HG03432 (cell line): ENCODE measurements around the gene AMIGO3.
A peak's percentile ranks its signal among the peaks of the same experiment; 100 is the strongest.

Experiments
- ATAC-seq: cut with Tn5 transposase; IDR thresholded peaks from one replicate; pipeline ENCODE4 v1.9.1; 2021; ENCODE audit warnings: mild to moderate bottlenecking, moderate library complexity; ENCODE audit not compliant: unreplicated experiment

The AMIGO3 gene

DNA sequence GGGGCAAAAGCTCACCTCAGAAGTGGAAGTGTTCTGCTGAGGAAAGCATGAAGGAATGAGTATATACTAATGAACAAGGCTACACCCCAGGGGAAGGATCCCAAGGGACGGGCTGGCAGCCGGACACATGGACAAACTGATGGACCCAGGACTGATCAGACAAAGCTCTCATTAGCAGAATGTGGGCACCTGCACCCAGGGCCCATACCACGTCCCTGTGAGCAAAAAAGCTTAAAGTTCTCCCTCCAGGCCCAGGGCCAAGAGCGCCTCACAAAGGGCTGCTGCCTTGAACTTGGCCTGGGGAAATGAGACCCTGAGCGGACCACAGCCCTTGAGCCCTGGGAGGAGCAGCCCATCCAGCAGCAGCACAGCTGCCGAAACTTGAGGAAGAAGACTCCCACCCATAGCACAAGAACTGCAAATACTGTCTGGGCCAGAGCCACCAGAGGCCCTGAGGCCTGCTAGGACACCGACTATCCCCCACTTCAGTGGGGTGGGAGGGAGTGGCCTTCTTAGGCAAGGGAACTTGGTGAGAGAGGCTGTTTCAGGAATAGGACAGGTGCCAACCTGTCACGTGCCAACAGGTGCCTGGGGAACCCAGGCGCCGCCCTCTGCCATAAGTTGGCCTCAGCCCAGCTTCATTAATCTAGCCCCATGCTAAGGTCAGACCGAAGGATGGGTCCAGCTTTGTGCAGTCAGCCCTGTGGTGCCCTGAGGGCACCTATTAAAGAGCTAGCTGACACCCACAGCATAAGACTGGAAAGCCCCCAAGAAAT is 6.6 kb upstream of the AMIGO3 start:
- ATAC-seq, result no peak

DNA sequence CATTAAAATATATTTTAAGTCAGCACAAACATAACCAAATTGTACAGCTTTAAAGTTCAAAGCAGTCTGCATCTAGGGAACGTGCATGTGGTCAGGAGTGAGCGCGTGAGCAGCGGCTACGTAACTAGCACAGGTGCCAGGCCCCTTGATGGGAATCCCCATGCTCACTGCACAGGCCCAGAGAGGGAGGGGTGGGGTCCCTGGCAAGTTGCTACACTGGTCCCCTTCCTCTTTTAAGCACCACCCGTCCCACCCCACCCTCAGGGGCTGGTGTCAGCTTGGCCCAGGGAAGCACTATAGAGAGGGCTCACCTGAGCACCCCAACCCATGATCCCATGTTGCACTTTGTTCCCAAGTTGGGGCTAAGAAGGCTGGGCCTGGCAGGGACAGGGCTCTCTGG is 5.1 kb upstream of the AMIGO3 start:
- ATAC-seq, result no peak

DNA sequence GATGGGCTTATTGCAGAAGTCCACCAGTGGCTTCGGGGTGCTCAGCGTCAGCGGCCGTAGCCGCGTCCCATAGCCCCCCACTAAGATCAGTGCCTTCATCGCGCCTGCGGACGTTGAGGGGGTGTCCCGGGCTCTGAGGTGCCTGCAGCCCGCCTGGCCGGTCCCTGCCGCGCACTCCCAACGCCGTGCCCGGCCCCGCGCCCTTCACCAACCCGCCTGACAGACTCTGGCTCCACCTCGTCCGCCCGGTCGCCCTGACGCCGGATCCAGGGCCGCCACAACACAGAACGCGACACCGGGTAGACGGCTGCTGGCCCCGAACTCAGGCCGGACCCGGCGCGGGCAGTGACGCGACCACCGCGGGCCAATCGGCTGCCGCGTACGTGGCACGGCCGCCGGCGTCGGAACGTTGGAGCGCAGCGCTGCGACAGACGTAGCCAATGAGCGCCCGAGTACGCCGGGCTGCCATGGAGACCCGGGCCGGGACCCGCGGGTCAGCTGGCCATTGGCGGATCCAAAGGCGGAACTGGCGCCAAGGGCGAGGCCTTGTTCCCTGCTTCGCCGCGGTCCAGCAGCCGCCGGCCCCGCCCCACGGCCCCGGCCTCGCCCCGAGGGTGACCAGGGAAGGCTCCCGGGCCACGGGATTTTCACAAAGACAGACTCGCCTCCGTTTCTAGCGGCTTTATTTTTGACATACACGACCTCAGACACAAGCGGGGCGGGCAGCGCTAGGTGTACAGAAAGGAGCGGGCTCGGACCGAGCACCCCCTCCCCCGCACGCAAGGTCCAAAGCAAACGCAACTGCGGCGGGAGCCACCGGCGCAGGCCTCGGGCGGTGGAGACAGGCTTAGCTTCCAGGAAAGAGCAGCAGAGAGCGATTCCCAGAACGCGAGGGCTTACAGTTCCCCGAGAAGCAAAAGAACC is 4.4 kb upstream of the AMIGO3 start, which contains the start of gene GMPPB:
TSS of gene GMPPB (minus strand) at position 324 of the 924 bp plus-strand sequence. CDS start at position 99, 225 bp downstream.
- peak; percentile 78 for ATAC-seq

DNA sequence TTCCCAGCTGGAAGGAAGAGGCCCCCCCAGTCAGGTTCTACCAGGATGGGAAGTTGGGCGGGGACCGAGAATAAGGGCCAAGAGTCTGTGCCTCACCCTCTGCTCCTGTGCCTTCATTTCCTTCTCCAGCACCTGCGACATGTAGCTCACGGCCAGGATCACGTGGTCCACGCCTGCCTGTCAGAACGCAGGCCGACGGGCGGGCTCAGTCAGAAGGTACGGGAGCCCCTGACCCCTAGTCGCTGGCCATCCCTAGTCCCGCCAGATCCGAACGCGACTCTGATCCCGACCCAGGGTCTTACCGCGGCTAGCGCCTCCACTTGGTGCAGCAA is 3.8 kb upstream of the AMIGO3 start:
- ATAC-seq, result no peak

DNA sequence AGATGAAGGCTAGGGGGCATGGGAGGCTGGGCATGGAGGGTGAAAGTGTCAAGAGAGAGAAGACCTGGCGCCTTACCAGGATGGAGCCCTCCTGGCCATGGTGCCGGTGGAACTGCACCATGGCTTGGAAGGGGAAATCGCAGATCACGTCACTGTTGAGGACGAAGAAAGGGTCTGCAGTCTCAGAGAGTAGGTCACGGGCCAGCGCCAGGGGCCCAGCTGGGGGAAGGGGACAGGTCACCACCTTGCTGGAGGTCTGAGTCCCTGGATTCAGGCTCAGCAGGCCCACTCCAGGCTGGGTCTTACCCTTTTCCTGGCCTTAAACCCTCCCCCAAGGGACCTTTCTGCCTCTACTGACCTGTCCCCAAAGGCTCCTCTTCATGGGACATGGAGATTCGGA is 3.4 kb upstream of the AMIGO3 start:
- ATAC-seq, result no peak

DNA sequence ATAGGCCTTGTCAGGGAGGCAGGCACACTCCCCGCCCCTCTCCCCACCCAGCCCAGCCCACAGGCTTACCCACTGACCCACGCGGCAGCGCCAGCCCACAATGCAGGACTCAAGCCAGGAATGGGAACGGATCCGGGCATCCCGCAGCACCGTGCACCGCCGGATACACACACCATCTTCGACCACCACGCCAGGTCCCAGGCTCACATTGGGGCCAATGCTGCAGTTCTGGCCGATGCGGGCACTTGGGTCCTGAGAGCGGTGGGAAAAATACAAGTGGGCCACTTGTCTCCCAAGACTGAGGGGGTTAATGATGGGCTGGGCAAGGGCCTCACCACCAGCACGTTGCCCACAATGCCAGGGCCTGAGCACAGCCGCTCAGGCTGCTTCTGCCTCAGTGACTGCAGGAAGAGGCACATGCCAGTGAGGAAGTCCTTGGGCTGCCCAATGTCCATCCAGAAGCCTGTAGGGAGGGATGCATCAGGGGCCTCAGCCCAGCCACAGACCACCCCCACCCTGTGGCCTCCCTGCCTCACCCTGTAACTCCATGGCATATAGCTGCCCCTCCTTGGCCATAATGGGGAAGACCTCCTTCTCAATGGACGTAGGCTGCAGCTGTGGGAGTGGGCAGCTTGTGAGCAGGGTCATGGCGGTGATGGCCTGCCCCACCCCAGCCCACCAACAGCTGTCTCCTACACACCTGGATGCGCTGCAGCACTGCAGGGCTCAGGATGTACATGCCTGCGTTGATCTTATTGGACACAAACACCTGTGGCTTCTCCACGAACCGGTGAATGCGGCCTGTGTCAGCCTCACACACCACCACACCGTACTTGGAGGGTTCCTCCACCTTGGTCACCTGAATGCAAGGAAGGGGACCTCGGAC is 2.7 kb upstream of the AMIGO3 start:
- ATAC-seq, result no peak

DNA sequence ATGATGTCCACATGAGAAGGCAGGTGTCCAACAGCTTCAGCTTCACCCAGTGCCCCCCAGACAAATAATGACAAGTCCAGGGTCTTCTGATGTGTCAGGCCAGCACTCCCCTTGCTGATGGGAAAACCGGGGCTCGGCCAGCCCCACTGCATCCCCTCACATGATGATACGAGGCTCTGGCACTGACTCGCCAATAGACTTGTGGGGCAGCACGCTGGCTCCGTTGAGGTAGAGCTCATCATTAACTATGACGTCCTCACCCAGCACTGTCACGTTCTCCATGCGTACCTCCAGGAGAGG is 2.1 kb upstream of the AMIGO3 start:
- ATAC-seq, result no peak

DNA sequence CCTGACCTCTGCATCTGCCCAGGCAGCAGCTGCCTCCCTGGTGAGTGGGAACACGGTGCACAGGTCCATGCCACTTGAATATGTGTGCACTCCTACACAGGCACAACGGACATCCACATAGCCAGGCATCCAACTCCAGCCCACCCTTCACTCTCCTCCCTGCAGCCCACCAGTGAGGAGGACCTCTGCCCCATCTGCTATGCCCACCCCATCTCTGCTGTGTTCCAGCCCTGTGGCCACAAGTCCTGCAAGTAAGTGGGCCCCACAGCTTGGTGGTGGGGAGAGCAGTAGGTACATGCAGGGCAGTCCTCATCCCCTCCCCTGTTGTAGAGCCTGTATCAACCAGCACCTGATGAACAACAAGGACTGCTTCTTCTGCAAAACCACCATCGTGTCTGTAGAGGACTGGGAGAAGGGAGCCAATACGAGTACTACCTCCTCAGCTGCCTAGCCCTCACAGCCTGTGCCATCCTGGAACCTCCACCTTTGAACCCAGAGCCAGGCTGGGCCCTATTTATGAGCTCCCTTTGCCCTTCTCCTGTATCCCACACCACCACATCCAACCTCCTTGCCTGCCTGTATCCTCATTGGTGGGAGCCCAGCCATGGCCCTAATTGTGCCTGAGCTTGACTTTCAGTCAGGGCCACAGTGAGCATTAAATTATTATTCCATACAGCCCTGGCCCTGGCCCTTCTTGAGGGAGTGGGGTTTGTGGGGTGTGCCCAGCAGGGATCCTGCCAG is 1.5 kb upstream of the AMIGO3 start:
- no peak for ATAC-seq

DNA sequence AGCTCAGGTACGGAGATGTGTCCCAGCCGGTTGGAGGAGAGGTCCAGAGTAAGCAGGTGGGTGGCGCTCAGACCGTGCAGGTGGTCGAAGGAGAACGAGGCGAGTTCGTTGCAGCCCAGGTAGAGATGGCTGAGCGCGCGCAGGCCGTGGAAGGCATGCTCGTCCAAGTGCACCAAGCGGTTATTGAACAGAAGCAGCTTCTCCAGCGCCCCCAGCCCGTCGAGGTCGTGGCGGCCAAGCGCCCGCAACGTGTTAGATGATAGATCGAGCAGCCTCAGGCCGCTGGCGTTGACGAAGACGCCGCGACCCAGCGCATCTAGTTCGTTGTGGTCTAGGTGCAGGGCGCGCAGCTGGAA is 648 bp downstream of the AMIGO3 start:
- ATAC-seq, result no peak

DNA sequence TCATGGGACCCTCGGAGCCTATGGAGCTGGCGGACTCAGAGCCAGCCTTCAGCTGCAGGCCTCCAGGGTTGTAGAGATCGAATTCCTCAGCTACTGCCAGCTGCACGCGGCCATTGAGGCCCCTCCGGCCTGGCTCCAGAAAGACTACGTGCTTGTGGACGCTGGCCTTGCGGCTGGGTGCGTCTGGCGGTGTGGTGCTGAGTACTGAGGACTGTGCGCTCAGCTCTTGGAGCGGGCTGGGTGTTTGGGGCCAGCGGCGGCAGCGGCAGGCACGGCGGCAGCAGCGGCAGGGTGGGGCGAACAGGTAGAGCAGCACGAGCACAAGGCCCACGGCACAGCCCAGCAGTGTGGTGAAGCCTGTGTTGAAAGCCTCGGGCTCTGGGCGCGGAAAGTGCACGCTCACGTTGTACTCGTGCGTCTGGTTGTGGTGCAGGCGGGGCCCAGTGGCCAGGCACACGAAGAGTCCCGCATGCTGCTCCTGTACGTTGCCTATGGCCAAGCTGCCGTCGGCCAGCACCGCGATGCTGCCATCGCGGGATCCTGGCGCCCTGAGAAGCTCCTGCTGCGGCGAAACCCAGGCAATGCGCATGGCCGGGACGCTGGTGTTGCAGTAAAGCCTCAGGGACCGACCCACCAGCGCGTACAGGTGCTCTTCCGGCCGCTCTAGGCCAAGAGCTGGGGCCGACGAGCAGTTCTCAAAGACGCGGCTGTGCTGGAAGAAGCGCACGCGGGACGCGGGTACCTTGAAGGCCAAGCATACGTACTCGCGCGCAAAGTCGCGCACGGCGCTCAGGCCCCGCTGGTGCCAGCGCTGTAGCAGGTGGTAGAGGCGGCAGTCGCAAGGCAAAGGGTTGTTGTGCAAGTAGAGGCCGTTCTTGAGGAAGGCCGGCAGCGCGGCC is 1.3 kb downstream of the AMIGO3 start:
- ATAC-seq, result no peak

DNA sequence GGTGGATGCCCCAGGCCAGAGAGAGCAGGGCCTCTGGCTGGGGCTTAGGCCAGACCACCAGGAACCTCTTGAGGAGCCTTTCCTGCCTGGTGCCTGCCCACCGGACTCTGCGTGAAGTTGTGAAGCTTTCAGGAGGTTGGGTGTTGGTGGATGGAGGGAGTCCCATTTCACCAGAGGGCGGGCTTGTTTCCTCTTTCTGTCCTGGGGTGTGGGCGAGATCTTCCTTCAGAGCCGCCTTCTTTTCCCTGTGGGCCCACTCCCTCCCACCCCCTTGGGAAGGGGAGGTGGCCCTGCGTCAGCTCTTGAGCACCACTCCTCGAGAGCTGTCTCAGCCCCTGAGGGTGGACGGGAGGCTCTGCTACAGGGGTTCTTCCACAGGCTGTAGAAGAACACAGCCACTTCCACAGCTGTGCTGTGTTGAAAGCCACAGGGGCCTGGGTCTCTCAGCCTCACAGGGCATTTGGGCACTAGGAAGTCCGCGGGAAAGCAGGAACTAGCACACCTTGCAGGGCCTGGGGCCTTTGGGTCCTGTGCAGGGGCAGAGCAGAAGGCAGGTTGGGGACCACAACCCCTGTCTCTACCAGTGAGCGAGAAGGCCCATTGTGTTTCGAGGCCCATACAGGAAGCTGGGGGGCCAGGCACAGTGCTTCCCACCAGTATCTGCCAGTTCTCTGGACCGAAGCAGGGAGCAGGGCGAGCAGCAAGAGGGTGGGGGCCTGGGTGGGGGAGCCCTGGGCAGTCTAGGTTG is 2.1 kb downstream of the AMIGO3 start:
- ATAC-seq, result no peak

DNA sequence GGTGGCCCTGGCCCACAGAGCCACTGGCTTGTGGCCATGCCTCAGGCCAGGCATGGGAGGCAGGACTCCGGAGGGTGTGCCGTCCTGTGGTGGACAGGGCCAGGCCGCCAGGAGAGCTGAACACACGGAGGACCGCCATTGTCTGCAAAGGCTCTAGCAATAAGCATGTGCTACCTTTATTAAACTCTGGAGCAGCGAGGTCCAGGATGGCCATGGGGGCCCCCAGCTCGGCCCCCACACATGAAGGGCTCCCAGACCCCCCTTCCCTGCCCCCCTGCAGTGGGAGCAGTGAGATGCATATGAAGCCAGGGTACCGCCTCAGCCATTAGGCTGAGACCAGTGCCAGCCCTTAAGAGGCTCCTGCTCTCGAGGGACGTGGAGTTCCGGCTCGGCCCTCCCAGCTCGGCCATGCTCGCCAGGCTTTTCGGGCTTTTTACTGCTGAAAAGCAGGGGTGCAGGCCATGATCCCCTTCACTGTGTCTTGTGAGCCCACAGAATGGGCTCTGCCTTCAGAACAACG is 2.7 kb downstream of the AMIGO3 start:
- ATAC-seq, result no peak

DNA sequence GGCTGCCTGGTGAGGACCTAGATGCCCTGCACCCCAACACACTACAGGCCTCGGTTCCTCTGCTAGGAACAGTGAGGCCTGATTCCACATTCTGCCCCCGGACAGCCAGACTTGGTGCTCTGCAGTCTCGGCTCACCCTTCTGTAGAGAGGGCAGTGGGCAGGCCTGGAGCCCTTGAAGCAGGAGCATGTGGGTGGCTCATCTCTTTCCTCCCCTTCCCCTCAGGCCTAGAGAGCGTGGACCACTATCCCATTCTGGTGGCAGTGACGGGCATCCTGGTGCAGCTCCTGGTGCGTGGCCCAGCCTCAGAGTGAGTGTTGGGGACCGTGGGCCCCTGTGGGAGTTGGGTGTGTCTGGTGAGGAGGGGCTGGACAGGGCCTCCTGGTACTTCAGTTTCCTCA is 3.3 kb downstream of the AMIGO3 start:
- no peak for ATAC-seq

DNA sequence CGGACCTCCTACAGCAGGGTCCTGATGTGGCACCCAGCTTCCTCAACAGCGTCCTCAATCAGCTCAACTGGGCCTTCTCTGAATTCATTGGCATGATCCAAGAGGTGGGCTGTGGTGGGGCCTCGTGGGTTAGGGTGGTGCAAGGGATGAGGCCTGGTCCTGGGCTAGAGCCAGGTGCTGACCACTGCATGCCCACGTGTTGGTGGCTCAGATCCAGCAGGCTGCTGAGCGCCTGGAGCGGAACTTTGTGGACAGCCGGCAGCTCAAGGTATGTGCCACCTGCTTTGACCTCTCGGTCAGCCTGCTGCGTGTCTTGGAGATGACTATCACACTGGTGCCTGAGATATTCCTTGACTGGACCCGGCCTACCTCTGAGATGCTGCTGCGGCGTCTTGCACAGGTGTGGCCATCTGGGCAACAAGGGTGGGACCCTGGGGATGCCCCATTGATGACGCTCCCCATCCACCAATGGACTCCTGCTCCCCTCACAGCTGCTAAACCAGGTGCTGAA is 3.8 kb downstream of the AMIGO3 start:
- no peak for ATAC-seq

DNA sequence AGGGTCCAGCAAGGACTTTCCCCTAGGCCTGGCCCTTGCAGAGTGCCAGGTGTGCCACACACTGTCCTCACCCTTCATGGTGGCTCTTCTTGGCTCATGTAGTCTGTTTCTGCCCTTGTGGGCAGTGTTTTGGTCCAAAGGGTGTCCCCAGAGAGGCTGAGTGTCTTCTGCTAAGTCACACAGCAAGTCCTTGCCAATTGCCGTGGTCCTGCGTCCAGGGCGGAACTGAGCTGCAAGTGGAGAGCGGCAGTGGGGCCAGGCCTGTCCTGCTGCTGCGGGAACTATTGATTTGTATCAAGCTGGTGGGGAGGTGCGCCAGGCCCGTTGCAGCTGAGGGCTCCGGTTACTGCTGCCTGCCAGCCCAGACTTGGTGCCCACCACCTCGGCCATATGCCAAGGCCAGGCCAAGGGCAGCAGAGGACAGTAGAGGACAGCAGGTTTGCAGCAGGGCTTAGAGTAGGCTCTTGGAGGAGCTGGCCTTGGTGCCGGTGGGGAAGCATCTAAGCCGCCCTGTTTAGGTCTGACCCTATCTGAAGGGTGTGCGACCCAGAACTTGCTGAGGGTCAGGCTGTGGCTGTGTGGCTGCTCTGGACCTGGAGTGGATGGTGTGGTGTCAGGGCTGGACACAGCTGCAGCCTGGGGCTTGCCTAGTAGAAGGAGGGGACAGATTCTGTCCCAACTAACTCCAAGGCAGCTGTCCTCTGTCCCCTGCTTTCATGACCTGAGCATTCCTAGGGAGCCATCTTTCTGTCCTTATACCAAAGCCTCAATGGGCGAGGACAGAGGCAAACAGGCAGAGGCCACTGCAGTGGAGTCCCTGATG is 4.5 kb downstream of the AMIGO3 start:
- no peak for ATAC-seq

DNA sequence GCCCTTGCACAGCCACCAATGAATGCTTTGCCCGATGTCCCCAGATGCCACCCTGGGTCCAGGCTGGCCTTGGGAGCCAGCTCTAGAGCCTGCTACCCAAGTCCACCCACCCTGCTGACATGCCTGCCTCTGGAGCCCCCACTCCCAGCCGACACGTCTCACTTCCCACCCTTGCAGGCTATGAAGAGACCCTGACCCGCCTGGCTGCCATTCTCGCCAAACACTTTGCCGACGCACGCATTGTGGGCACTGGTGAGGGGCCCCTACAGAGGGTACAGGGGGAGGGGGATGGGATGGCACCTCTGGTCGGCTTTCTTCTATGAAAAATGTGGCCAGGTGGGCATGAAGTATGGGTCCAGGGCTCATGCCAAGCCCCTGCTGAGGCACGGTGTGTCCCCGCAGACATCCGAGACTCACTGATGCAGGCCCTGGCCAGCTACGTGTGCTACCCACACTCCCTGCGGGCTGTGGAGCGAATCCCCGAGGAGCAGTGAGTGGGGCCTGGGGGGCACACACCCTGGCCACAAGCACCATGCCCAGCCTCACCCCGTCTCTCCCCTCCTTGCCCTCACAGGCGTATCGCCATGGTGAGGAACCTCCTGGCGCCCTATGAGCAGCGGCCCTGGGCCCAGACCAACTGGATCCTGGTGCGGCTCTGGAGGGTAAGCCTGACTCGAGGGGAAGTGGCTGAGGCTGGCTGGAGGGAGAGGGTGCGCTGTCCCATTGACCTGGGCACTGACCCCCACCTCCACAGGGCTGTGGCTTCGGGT is 6.0 kb downstream of the AMIGO3 start:
- no peak for ATAC-seq
